Heart right ventricle (tissue), 16 donors: ENCODE measurements around the gene MYO1G. TPM values are rescaled to one million over a fixed set of nuclear protein-coding genes. Genes with fewer than 3 reads are reported as not detected.

Source experiments
- ATAC-seq, 8 donors: fragments of 200-7000 bp; cut with Tn5 transposase; one replicate each; pipeline ENCODE4 v1.9.1; 2020; ENCODE audit warnings: mild to moderate bottlenecking in 8 of 8, moderate library complexity in 8 of 8, moderate number of reproducible peaks in 1 of 8
- DNase-seq, 2 donors: peaks; one replicate each; pipeline ENCODE4 v3.0.0-alpha.2; 2020
- H3K27ac ChIP-seq, 10 donors: fragments of 200-600 bp; sonication (generic) in 2 of 10; one replicate each; pipeline versions ENCODE4 v1.5.0 to v1.8.0; 2020 to 2022; ENCODE audit warnings: mild to moderate bottlenecking in 3 of 10
- H3K27me3 ChIP-seq, 7 donors: fragments of 200-600 bp; one replicate each; pipeline ENCODE4 v1.8.0; 2021 to 2022; ENCODE audit warnings: mild to moderate bottlenecking in 2 of 7
- H3K36me3 ChIP-seq, 9 donors: fragments of 200-600 bp; sonication (generic) in 1 of 9; one replicate each; pipeline versions ENCODE4 v1.5.0 to v1.8.0; 2020 to 2022; ENCODE audit warnings: mild to moderate bottlenecking in 2 of 9
- H3K4me1 ChIP-seq, 9 donors: fragments of 200-600 bp; sonication (generic) in 1 of 9; one replicate each; pipeline versions ENCODE4 v1.5.0 to v1.8.0; 2020 to 2022; ENCODE audit warnings: mild to moderate bottlenecking in 4 of 9
- H3K4me3 ChIP-seq, 10 donors: fragments of 200-600 bp; sonication (generic) in 2 of 10; one replicate each; pipeline versions ENCODE4 v1.5.0 to v1.8.0; 2020 to 2022; ENCODE audit warnings: mild to moderate bottlenecking in 7 of 10, moderate library complexity in 2 of 10
- H3K9me3 ChIP-seq, 11 donors: fragments of 200-600 bp in 10 of 11; sonication (generic) in 2 of 11; one replicate each; pipeline versions ENCODE4 v1.5.0 to v1.8.0; 2013 to 2022; ENCODE audit warnings: mild to moderate bottlenecking in 2 of 11, control low read depth in 1 of 11, moderate library complexity in 1 of 11
- WGBS, 2 donors: extraction: QIAGEN DNeasy Blood & Tissue Kit; methylation state at CpG; one replicate each; pipeline ENCODE4 v1.1.7; 2013; ENCODE audit warnings: inconsistent platforms in 1 of 2; 5-methylcytosine and 5-hydroxymethylcytosine counted together
- intact Hi-C, 10 donors: fragments of 100-400 bp; cut with DNase I; formaldehyde crosslinking; loops; one replicate each; pipeline versions ENCODE4 v1.11.1 to v1.14.2; 2022
- long read RNA-seq, 3 donors: library from polyadenylated mRNA; unstranded; transcript quantifications; one replicate each; pipeline ENCODE4 v2.0.0, GENCODE V29; 2020 to 2021
- polyA plus RNA-seq, 2 donors: library from polyadenylated mRNA; stranded (reverse); fragments of 200-250 nt; gene quantifications; one replicate each; pipeline ENCODE4 v1.2.3, GENCODE V29; 2013
- total RNA-seq, 10 donors: library from RNA; stranded (reverse); fragmentation: NEBNext Ultra II Directional in 3 of 10; extraction: Animal tissue kit (Norgen Biotek cat#: 25700) in 3 of 10; gene quantifications; one replicate each; pipeline versions ENCODE4 v1.2.1 to v1.2.4, GENCODE V29; 2021 to 2023
- TF ChIP-seq, protein P1 (sequence below), 9 donors: fragments of 200-600 bp; sonication (generic) in 2 of 9; IDR thresholded peaks; one replicate each; pipeline versions ENCODE4 v1.5.0 to v1.8.0; 2021 to 2022; ENCODE audit warnings: antibody characterized with exemption in 9 of 9, mild to moderate bottlenecking in 5 of 9, moderate library complexity in 1 of 9
- donor health status: Arrhythmogenic right ventricular cardiomyopathy.
- donor health status: ischemic (EF 13 %, LVEDD 7.1; RV severe dilation, severe dysfunction).
- donor health status: healthy with polysubstance abuse.
- donor health status: DM: no; HTN: yes; CAD: no.
- donor health status: DM: no; HTN: no; CAD: no.
- donor health status: ischemic (EF 25% LVEDD 6.9; RV normal size, moderate dysfunction).
- donor health status: ischemic (EF 25% LVEDD 5.7; RV mildly dilated, moderate dysfunction).
- donor health status: healthy.
- donor health status: DM: yes; HTN: yes; CAD: no.
- donor health status: Ischemic cardiomyopathy.
- donor health status: ischemic (EF 35%, LVEDD 5.7; RV mildly dilated, moderate dysfunction).
- donor health status: nonischemic (EF 11% LVEDD 7.7; RV severe dilation, severe dysfunction).
- donor health status: DM: yes; HTN: yes; CAD: no.
- donor health status: PGD.
- donor health status: ischemic (EF 29% LVEDD 5.4; RV normal size, mild dysfunction).
- donor health status: nonischemic (EF 23%, LVEDD 6.1; RV moderate dilation, normal function).

Gene MYO1G
- total RNA-seq (10 to 100 TPM in 1 of 10 donors, 1 to 10 TPM in 3, under 1 TPM in 6; 0.30 to 11.0 (median 0.65) TPM), polyA plus RNA-seq (1 to 10 TPM in 1 of 2 donors, under 1 TPM in 1; 0.66 to 1.0 TPM)
- long read RNA-seq, donor 1, partial matches to known transcripts = 2 of 3 reads
- long read RNA-seq, donor 1, other reads (novel, unspliced or antisense) = 0 of 3 reads
- long read RNA-seq, donor 2 = 0 reads
- long read RNA-seq, donor 3, partial matches to known transcripts = 1 of 1 reads
- long read RNA-seq, donor 3, other reads (novel, unspliced or antisense) = 0 of 1 reads

DNA sequence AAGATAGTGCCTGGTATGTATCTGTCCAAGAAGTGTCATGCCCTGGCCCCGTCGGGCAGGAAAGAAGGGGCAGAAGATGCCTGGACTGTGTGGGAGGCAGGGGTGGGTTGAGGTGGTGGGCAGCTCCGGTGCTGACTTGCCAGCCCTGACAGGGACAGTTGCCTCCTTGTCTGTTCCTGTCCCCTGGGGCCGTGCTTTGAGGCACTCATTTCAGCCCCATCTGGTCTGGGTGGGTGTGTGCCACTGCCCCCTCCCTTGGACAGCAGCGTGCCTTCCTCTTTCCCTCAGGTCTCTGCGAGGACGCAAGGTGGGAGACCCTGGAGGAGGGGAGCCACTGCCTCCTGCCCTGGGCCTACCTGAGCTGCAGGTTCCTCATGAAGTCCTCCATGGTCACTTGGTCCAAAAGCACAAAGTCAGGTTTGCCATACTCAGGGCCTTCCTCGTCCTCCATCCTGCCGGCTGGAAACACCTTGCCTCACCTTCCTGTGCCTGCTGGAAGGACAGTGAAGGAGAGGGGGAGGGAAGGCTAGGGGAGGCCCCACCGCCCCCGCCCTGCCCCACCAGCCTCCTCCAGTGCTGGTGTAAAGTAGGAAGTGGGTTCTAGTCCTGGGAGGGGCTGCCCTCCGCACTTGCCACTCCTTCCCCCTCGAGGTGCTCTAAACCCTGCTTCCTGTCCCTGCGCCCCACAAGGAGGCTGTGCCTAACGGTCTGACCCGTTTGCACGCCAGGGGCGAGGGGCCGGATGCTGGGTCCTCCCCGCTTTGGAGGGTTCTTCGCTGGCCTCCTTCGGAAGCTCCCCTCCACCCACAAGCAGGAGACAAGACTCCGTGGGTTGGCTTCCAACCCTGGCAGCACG lies at the start of gene MYO1G:
Gene MYO1G, minus strand, starts transcription at position 505 of the 856 bp plus-strand sequence. Its CDS starts 54 bp downstream, at position 451.
- H3K36me3 ChIP-seq = peaks cover 0 to 58% (median 8%) of the 10 kb centered on the region in 9 donors
- WGBS, 2 donors = 81 to 85% methylated on average over 24 of the region's 24 CpGs
- H3K27me3 ChIP-seq = no peaks in the 10 kb centered on the region
- intact Hi-C loops = loop anchor here in 1 of 10 donors (5.0 kb wide), 1 partner anchor 154 kb away; no protein-coding TSS in a partner anchor
- ATAC-seq = peak in 7 of 8 donors; percentile 7 to 59 (median 49)
- peak within 1 kb of the TSS in 4 of 10 donors; percentile 22 to 91 (median 46) for H3K27ac ChIP-seq
- peak within 1 kb of the TSS in 4 of 10 donors; percentile 8 to 54 (median 21) for H3K4me3 ChIP-seq
- TF ChIP-seq, protein P1, sequence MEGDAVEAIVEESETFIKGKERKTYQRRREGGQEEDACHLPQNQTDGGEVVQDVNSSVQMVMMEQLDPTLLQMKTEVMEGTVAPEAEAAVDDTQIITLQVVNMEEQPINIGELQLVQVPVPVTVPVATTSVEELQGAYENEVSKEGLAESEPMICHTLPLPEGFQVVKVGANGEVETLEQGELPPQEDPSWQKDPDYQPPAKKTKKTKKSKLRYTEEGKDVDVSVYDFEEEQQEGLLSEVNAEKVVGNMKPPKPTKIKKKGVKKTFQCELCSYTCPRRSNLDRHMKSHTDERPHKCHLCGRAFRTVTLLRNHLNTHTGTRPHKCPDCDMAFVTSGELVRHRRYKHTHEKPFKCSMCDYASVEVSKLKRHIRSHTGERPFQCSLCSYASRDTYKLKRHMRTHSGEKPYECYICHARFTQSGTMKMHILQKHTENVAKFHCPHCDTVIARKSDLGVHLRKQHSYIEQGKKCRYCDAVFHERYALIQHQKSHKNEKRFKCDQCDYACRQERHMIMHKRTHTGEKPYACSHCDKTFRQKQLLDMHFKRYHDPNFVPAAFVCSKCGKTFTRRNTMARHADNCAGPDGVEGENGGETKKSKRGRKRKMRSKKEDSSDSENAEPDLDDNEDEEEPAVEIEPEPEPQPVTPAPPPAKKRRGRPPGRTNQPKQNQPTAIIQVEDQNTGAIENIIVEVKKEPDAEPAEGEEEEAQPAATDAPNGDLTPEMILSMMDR (IDR thresholded peaks at IDR 0.05) = no peak
- peaks cover 0 to 72% (median 5%) of the 10 kb centered on the region in 9 donors for H3K4me1 ChIP-seq
- DNase-seq = peak in 1 of 2 donors; percentile 47
- no peaks in the 10 kb centered on the region for H3K9me3 ChIP-seq

DNA sequence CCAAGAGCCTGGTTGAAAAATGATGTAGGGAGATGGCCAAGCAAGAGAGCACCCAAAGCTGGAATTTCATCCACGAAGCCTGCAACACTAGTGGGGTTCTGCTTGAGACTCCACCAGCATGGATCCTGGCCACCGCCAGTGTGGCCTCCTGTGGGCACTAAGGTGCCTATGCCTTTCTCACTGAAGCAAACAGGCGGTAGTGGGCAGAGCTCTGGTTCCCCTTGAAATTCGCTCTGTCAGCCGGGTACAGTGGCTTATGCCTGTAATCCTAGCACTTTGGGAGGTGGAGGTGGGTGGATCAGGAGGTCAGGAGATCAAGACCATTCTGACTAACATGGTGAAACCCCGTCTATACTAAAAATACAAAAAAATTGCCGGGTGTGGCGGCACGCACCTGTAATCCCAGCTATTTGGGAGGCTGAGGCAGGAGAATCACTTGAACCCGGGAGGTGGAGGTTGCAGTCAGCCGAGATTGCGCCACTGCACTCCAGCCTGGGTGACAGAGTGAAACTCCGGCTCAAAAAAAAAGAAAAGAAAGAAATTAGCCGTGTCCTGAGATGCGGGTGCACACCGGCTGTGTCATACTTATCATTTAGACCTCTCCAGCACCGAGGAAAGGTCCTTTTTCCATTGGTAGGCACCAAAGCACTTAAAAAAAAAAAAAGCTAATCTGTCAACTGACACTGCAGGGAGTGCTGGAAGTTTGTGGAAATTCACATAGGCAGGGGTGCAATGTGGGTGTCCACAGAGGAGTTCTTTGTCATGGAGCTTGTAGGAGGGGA lies 49.5 kb upstream of the MYO1G start:
- Histone ChIP-seq H3K27me3 (no peaks in the 10 kb centered on the region), H3K4me1 (peaks cover 0 to 54% (median 4%) of the 10 kb centered on the region in 9 donors), H3K36me3 (peaks cover 0 to 37% (median 0%) of the 10 kb centered on the region in 9 donors), H3K4me3 (peak overlapping the region in 7 of 10 donors; percentile 13 to 53 (median 33)), H3K9me3 (peaks cover 0 to 11% (median 0%) of the 10 kb centered on the region in 11 donors), H3K27ac (peak overlapping the region in 2 of 10 donors; percentile 4 to 87)
- ATAC-seq = peak in 2 of 8 donors; percentile 24 to 50
- WGBS, 2 donors = 83 to 88% methylated on average over 17 of the region's 17 CpGs
- DNase-seq = no peak
- TF ChIP-seq, protein P1 (IDR thresholded peaks at IDR 0.05) = no peak
- intact Hi-C loops = no loop called here

DNA sequence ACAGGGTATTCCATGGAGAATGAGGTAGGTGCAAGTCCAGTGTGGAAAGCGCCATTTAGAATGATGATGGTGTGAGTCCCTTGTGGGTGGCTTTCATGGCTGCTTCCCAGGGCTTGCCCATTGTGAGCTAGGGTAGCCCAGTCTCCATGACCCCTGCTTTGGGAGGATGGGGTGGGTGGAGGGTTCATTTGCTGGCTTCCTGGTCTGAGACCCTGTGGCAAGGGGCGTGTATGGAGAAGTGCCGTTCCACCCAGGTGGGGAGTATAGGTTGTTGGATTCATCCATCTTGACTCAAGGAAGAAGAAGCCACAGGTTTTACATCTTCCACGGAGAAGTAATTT lies 48.9 kb upstream of the MYO1G start:
- intact Hi-C loops = no loop called here
- H3K27ac ChIP-seq = peak overlapping the region in 2 of 10 donors; percentile 4 to 87
- WGBS, 2 donors = 93 to 96% methylated on average over 4 of the region's 4 CpGs
- peaks cover 0 to 37% (median 0%) of the 10 kb centered on the region in 9 donors for H3K36me3 ChIP-seq
- H3K27me3 ChIP-seq = no peaks in the 10 kb centered on the region
- H3K9me3 ChIP-seq = peaks cover 0 to 11% (median 0%) of the 10 kb centered on the region in 11 donors
- ATAC-seq = peak in 4 of 8 donors; percentile 7 to 31 (median 20)
- no peak for DNase-seq
- TF ChIP-seq, protein P1 (IDR thresholded peaks at IDR 0.05) = no peak
- peaks cover 0 to 49% (median 0%) of the 10 kb centered on the region in 9 donors for H3K4me1 ChIP-seq
- H3K4me3 ChIP-seq = peak overlapping the region in 7 of 10 donors; percentile 13 to 53 (median 33)
